Activated CD8-positive, alpha-beta memory T cell treated with anti-CD3 and anti-CD28 coated beads for 48 hours (primary cell): Measurements from ENCODE around the gene ZIC5.

Experiments used
- DNase-seq, 3 experiments: peaks; one replicate each; pipeline ENCODE4 v3.0.0-alpha.2; 2020; ENCODE audit warnings: low read depth in 2 of 3, low spot score in 2 of 3

Gene ZIC5

DNA sequence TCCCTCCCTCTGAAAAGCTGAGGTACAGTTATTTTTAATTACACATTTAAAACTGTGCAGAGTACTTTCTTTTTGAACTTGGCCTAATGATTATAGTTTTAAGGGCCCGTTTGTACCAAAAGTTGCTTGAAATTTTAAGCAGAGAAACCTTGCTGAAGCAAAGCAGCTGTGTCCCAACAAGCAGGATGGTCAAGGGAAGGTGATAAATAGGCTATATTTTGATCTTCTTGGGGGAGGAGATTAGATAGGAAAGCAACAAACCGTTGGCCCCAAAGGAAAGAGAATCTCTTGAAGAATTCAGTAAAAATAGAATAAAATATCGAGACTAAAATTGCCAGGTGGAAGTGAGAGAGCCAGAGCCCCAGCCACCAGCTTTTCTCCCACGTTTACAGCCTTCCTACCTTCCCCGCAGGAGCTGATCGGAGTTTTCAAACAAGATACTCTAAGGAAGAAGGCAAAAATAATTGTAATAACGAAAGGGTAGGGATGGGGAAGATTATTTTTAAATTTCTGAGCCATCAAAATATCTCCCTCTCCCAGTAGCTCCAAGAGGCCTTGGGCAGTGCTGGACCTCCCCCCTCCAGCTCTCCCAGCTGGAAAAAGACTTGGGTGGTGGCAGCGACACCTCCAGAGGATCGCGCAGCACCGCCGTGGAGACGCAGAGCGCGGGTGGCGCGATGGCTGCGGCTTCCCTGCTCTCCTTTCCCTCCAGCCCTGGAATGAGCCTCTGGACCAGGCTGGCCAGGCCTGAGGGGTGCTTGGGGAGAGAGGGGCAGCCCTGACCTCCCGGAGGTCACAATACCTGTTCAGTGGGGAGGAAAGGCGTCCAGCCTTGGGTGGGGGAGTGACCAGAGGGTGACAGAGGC lies 15.8 kb upstream of the ZIC5 start:
- no peak for DNase-seq

DNA sequence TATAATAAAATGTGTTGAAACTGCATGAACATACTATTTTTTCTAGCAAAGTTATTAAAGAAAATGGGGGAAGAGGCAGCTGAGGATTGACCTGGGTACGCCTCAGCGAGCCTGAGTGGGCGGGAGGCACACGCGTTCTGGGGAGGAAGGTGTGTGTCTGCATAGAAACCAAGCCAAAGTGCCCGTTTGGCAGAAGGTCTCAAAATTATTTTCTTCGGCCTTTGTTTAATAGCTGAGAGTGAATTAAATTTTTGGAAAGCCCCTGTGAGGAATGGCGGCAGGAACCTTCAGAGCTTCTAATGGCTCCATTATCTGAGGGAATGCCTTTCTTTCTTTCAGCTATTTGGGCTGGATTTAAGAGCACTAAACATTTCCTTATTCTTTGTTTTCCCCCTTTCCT lies 15.2 kb upstream of the ZIC5 start:
- DNase-seq = no peak

DNA sequence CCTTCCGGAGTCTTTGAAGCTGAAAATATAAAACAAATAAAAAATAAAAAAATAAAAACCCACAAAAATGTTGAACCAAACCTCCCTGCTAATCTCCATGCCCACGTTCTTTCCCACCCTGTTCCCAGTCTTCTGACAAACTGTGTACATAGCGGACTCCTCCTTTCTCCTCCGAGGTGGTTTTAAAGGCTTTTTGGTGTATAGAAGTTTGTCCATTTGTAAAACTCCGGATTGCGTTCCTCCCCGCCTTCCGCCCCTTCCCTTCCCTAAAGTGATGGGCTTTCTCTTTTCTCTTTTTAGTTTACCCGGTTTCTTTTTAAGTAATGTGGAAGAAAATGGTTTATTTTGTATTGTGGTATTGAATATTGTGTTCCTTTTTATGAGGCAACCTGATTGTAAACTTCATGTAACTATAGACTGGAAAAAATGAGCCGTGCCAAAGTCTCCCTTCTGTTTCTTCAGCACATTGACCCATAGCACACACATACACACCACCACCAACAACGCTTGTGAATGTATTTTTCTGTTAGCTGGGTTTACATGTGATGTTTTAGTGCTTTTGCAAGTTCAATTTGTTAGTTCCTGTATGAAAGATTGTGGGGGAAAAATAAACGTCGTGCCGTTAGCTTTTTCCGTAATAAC lies 14.4 kb upstream of the ZIC5 start:
- DNase-seq = no peak

DNA sequence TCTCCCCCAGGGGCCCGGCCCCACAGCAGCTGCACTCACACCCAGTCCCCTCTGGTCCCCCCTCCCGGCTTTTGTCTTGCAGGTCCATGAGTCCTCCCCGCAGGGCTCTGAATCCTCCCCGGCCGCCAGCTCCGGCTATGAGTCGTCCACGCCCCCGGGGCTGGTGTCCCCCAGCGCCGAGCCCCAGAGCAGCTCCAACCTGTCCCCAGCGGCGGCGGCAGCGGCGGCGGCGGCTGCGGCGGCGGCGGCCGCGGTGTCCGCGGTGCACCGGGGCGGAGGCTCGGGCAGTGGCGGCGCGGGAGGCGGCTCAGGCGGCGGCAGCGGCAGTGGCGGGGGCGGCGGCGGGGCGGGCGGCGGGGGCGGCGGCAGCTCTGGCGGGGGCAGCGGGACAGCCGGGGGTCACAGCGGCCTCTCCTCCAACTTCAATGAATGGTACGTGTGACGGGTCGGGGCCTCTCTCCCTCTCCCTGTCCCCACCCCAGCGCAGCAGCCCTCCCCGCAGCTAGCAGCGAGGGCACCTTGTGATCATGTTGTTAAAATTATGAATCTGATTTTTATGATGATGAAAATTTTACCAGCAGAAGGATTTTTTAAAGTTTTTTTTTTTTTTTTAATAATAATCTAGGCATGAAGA lies 13.8 kb upstream of the ZIC5 start:
- DNase-seq = no peak

DNA sequence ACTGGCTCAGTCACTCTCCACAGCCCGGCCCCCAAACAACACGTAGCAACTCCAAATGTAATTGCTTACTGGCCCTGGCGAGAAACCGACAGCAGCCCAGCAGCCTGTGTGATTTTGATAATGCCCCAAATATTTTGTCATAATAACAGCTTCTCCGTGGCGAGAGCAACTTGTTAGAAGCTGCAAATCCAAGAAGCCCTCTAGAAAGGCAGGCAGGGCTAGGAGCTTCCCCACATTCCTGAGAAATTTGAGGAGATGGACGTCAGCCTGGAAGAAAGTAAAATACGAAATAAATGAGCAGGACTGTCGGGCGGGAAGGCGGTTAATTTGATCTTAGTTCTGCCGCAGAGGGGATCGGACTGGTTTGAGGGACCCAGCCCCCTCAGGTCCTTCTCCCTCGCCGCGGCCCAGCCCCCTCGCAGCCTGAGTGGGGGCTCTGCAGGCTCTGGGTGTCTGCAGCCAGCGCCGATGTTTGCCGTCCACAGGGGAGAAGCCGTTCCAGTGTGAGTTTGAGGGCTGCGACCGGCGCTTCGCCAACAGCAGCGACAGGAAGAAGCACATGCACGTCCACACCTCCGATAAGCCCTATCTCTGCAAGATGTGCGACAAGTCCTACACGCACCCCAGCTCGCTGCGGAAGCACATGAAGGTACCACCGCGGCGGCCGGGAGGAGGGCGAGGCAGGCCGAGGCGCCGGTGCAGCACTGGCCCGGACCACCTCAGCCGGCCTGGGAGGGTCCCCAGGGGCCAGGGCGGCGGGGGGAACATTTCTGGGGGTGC lies 13.1 kb upstream of the ZIC5 start:
- DNase-seq = no peak

DNA sequence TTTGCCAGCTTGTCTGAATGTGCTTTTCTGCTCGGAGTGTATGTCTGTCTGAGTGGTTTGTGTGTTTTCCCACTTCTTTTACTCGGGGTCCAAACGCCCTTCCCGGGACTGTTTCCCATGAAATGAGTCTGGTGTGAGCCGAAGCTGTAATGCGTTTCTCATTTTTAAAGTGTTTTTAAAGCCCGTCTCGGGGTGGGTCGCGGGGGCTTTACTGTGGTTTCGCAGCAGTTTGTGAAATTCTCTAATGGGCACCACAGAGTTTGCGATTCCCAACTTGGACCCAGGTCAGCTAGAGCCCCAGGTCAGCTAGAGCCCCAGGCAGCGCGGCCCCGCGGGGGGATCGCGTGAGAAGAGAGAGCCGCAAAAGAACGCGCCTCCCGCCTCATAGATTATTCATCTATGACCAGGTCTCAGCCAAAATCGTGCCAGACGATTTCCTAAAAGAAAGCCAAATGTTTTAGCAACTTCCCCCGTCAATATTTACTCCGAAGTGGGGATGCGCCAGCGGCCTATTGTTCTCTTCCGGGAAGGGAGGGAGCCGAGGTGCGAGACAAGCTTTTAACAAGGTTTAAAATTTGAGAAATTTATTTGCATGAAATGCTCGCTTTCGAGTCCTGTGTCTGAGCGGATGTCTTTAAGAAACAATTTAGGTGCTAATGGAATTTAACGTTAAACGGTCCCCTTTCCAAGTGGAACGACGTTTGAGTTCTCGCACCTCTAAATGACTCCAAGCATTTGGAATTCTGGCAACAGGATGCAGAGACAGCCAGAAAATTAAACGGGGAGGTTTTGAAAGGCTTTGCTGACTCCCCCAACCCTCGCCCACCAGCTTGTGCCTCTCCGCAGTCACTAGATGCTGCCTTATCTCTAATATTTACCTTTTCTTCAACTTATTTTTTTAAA lies 12.2 kb upstream of the ZIC5 start:
- DNase-seq = no peak

DNA sequence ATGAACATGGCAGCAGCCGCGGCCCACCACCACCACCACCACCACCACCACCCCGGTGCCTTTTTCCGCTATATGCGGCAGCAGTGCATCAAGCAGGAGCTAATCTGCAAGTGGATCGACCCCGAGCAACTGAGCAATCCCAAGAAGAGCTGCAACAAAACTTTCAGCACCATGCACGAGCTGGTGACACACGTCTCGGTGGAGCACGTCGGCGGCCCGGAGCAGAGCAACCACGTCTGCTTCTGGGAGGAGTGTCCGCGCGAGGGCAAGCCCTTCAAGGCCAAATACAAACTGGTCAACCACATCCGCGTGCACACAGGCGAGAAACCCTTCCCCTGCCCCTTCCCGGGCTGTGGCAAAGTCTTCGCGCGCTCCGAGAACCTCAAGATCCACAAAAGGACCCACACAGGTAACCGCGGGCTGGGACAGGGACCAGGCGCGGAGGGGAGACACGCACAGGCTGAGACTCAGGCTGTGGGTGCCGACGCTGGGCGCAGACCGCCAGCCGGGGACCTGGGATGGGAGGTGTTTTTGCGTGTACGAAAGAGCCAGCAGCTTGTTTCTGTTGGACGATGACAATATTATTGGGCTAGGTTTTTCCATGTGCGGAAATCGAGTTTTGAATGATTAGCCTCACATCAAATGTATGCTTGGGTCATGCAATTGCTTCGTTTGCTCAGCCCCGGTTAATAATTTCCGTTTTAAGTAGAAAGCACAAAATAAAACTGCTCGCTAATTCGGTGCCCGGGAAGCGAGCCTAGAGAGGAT lies 11.3 kb upstream of the ZIC5 start:
- DNase-seq = no peak

DNA sequence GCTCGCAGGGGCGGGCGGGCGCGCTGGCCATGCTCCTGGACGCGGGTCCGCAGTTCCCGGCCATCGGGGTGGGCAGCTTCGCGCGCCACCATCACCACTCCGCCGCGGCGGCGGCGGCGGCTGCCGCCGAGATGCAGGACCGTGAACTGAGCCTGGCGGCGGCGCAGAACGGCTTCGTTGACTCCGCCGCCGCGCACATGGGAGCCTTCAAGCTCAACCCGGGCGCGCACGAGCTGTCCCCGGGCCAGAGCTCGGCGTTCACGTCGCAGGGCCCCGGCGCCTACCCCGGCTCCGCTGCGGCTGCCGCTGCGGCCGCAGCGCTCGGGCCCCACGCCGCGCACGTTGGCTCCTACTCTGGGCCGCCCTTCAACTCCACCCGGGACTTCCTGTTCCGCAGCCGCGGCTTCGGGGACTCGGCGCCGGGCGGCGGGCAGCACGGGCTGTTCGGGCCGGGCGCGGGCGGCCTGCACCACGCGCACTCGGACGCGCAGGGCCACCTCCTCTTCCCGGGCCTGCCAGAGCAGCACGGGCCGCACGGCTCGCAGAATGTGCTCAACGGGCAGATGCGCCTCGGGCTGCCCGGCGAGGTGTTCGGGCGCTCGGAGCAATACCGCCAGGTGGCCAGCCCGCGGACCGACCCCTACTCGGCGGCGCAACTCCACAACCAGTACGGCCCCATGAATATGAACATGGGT lies 10.6 kb upstream of the ZIC5 start:
- DNase-seq = no peak

DNA sequence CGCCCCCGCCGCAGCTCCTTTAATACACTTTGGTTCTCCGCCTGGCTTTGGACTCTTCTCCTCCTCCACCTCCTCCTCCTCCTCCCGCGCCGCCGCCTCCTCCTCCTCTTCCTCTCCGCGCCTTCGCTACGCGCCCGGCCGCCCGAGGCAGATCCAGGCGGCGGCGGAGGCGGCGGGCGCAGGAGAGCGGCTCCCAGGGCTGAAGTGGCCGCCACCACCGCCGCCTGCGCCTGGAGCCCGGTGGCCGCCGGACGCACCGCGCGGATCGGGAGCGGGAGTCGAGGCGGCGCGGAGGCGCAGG lies 10.1 kb upstream of the ZIC5 start, which contains the start of gene ZIC2:
Gene ZIC2 (plus strand): TSS at position 50 of the 301 bp plus-strand sequence. CDS start 281 bp downstream, outside the sequence.
- DNase-seq = no peak

DNA sequence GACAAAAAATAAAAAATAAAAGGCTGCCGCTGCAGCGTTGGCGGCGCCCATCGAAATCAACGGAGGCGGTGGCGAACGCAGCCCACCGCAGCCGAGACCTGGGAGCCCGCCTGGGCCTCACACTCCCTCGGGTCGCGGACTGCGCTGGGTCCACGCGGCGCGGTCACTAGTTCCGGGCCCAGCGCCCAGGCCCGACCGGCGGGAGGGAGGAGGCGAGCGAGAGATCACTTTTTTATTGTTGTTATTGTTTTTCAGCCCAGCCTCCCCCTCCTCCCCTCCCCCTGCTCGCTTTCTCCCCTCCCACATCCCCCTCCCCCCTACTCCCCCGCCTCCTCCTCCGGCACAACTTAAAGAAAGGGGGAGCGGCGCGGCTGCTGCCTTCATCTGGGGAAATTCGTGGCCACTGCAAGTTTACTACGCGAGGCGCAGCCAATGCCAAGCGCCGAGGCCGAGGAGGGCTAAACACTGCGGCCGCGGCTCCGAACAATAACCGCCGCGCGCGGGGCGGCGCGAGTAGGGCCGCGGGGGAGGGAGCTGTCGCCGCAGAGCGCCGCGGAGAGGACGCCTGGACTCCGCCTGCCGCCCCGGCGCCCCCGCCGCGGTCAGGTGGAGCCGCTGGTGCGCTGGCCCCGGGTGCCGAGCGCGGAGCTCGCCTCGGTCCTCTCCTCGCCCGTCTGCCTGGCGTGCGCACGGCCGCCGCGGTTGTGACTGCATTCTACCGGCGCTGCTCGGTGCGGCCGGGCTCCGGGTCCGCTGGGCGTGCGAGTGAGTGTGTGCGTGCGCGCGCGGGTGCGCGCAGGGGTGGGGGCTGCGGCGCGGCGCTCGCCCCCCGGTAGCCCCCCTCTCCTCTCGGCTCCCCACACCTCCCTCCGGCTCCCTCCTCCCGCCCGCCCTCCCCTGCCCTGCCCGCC lies 9.5 kb upstream of the ZIC5 start:
- DNase-seq = no peak

DNA sequence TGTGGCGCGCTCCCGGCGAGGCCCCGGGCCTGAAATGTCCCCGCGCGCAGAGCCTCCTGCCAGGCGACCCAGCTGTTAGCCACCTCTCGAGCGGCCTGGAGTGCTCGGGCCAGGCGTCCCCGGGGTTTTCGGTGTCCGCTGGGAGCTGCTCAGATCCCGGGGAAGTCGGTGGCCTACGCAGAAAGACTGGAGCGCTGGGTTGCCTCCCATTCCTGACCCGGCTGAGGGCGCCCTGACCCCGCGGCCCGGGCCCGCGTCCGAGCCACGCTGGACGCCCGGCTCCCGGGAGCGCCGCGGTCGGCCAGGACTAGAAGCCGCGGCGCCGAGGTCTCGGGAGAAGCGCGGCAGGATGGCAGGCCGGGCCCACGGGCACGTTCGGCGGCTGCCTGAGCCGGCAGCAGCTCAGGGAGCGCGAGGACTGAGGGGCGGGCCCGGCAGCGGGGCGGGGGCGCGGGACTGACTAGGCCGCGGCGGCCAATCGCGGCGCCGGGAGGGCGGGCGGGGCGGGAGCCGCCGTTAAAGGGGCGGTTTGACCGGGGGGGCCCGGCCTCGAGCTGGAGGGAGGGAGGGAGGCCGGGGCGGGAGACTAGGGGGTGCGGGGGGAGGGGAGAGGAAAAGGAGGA lies 8.7 kb upstream of the ZIC5 start:
- DNase-seq = no peak

DNA sequence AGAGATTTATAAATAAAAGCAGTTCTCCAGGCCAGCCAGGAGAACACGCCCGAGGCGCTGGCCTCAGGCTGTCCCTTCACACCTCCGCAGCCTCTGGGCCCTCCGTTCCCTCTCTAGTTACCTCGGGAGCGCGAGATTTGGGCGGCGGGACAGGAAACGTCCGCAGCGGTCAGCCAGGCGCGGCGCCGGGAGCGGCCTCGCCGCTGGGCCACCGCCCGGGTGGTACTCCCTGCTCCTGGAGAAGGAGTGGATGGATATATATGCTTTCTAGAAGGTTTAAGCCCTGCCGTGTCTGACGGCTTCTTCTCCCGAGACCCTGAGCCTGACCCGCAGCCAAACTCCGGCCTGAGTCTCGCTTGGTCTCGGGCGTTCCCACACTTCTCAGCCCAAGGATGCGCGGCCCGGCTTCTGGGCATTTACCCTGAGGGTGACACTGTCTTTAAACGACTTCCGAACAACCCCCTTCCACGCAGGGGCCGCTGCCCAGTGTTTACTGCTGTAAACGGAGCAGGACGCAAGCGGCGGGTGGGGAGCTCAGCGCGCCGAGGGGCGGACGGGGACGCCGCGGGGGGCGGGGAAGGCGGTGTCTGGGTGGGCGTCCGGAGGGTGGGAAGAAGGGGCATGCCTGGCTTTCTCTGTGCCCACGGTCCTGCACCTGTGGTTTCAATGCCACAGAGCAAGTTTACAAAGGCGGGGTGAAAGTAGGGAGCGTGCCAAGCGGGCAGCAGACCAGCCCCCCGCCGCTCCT lies 8.1 kb upstream of the ZIC5 start:
- DNase-seq = no peak

DNA sequence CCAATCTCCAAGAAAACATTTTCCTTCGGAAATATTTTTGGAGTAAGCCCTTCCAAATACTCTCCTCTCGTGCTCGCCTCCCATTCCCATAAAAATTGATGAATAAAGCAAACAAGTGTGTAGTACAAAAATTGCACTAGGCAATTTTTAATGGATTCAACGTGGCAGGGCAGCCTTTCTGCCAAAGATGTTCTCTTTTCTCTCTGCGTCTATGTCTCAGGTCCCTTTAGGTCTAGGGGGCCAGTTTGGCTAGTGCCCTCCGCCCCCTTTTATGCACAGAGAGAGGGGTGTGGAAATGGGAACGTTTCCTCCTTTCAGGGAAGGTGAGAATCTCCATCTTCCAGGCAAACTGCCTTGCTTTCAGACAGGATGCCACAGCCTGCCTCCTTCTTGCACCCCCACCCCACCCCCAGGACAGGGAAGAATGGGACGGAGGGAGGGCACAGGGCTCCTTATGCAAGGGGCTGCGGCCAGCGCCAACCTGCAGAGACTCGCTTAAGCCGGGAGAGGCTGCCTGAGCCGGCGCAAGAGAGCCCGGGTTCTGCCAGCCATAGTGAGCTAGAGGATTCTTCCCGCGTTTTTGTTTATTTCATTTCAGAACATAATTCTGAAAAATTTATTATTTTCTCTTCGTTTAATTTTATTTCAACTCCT lies 7.4 kb upstream of the ZIC5 start:
- no peak for DNase-seq

DNA sequence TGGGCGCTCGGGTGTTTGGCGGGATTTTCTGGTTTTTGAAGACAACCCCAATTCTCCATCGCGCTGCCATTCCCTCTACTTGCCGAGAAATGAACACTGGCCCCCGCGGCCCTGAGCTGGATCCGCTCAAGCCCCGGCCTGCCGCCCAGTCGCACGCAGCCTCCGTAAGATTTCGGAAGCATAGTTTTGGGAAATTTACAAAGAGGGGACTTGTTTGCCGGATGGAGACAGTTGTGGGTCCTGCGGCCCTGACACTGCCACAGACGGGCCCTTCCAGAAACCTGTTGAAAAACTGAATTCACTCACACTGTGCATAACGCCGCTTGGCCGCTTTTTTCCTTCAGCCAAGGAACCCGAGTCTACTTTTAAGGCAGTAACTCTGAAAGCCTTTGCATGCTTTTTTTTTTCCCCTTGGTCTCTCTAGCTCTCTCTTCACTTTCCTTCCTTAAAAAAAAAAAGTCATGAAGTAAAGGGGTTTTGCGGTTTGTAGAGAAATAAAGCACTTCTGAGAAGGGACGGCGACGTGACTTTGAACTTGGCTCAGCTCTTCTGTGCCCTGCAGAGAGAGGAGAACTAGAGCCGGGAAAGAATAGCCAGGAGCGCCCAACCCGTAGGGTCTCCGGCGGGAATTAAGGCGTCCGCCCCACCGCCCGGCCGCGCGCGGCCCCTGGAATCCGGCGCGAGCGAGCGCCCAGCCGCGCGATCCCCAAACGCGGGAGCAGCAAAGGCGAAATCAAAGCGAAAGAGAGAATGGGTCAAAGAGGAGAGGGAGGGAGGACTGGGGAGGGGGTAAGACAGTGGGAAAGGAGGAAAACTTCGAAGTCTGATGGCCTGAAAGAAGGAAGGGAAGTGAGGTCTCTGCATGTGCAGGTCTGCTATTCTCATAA lies 6.6 kb upstream of the ZIC5 start:
- DNase-seq = no peak

DNA sequence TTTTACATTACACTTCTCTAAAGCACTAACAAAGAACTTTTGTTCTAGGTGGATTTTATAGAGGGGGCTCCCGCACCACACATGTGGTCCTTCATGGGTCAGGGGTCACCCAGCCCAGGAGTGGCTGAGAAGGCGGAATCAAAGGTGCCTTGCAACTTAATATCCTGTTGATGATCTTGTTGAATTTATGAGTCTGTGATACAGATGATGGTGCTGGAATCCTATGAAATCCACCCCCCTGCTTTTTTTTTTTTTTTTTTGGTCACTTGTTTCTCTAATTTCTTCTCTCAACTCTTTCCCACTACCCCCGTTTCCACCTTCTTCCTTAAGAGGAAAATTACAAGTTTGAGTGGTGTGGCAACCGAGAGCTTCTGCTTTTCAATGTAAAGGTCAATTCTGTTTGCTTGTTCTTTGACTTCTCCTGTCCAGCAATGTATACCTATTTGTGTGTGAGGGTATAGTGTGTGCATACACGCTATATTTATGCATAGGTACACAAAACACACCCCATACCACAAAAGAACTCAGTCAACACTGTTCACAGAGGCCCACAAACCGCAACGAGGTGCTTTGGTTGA lies 5.9 kb upstream of the ZIC5 start:
- no peak for DNase-seq
